GM21717 (cell line): ENCODE results near the gene ATG2A.

ENCODE experiments used
- ATAC-seq: cut with Tn5 transposase; IDR thresholded peaks from one replicate; pipeline ENCODE4 v1.9.1; 2021; ENCODE audit warnings: mild to moderate bottlenecking, moderate library complexity; ENCODE audit not compliant: unreplicated experiment

Gene ATG2A

DNA sequence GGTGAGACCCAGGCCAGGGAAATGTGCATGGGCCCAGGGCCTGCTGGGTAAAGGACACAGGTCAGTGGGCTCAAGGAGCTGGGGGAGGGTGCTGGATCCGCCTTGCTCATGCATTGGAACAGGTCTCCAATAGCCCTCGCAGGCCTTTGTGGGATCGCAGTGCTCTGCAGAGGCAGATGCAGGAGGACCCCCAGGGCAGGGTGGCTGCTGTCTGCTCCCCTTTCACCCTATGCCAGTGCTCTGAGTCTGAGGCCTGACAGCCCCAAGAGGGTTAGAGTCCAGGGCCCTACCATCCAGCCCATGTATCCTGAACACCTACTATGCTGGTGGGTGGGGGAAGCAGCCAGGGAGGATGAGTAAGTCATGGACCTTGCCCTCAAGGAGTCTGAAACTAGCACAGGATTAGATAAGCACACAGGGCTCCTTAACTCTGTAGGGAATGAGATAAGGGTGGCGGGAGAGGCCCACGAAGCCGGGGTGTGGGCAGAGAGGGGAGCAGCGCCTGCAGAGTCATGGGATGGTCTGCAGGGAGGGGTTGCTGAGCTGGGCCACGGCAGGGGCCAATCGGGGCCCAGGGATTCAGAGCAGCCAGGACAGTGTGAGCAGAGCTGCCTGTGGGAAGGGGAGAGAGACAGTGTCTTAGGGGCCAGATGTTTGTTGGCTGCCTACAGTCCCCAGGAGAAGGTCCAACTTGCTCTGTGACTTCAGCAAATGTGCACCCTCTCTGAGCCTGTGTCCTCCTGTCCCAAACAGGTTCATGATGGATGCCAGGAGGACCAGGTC, 28.1 kb downstream of the ATG2A start:
- ATAC-seq, result no peak

DNA sequence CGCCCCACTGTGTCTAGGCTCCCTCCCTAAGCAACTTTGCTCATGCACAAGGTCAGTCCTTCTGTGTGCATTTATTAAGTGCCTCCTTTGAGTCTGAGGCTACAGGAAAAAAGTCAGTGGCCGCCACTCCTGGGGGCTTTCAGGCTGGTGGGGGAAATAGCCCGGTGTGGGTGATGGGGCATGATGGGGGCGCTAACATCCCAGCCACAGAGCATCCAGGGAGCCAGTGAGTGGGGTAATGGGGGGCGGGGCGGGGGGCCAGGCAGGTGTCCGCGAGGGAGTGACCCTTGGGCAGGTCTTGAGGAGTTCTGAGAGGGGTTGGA, 28.6 kb downstream of the ATG2A start:
- no peak for ATAC-seq

GRCh38 chr11:64887757-64888405, 29.1 kb downstream of the ATG2A start:
- ATAC-seq, result peak; percentile 59

- ATAC-seq, result no peak
These were observed 29.7 kb downstream of the ATG2A start for GRCh38 chr11:64887234-64887756.

GRCh38 chr11:64885367-64886286, 31.4 kb downstream of the ATG2A start:
- no peak for ATAC-seq

DNA sequence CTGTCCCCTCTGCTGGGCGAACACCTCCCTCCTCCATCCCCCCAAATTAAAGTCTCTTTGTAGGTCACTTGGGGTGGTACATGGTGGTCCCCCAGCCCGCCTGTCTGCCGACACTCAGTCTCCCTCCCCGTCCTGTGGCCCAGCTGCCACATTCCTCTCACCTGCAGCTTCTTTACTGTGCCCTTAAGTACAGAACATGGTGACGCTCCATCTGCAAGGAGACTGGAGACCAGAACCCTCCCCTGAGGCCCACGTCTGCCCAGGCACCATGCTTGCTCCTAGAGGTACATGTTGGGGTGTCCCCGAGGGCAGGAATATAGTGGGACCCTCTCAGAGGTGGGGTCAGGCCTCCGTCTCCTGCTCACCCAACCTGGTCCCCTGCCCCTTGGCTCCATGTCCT, 33.0 kb downstream of the ATG2A start:
- ATAC-seq, result no peak

DNA sequence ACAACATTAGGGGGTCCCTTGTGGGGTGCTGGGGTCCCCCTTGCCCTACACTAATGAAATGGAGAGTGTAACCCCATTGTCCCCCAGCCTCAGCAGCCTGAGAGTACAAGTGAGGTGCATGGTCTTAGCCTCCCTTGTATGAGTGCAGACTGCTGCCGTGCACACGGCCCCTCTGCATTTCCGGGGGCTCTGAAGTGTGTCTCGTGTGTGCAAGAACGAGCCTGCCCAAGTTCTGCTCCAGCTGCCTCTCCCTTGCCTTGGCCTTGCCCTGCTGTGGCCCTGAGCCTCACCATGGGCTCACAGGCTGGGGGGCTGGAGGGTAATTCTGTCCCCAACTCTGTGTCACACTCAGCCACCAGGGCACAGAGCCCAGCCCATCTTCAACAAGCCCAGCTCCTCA, 33.4 kb downstream of the ATG2A start:
- ATAC-seq, result no peak

GRCh38 chr11:64882243-64882642, 34.8 kb downstream of the ATG2A start:
- no peak for ATAC-seq

DNA sequence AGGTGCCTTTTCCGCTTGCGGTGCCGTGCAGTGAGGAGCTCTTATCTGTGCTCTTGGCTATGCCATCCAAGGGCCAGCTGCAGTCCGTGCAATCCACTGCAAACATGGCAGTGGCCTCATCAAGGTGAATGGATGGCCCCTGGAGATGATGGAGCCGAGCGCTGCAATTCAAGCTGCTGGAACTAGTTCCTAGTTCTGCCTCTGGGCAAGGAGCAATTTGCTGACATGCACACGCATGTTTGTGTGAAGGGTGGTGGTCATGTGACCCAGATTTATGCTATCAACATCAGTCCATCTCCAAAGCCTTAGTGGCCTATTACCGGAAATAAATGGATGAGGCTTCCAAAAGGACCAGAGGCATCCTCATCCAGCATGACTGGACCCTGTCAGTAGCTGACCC, 35.5 kb downstream of the ATG2A start:
- no peak for ATAC-seq

DNA sequence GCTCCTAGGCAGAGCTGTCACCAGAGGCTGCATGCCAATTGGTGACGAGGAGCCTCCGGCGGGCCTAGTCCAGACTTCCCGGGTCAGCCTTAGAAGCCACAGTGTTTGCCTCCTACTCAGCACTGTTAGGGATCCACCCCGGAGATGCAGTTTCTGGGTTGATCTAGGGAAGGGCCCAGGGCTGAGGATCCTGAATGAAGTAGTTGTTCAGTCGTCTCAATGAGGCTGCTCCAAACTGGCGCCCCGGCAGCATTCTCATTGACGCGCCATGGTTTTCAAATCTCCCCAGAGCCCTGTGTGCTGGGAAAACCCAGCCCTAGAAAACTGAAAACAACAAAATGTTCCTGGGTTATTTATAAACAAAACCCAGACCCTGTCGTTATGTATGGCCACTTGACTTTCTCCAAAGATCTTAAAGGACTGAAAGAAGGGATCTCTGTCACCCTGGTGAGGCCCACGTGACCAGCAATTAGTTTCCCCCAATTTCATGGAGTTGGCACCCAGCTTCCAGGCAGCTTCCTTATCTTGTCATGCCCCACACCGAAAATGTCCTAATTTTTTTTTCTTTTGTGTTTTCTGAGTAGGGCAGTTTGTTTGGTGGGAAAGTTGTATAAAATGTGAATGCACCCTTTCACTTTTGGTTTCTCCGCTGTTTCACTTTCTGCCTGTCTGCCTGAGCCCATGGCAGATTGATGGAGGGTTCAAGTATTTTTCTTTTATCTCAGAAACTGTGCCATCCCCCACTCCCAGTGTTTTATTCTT, 36.6 kb downstream of the ATG2A start:
- no peak for ATAC-seq

GRCh38 chr11:64879244-64879900, 37.6 kb downstream of the ATG2A start:
- ATAC-seq, result peak; percentile 8

DNA sequence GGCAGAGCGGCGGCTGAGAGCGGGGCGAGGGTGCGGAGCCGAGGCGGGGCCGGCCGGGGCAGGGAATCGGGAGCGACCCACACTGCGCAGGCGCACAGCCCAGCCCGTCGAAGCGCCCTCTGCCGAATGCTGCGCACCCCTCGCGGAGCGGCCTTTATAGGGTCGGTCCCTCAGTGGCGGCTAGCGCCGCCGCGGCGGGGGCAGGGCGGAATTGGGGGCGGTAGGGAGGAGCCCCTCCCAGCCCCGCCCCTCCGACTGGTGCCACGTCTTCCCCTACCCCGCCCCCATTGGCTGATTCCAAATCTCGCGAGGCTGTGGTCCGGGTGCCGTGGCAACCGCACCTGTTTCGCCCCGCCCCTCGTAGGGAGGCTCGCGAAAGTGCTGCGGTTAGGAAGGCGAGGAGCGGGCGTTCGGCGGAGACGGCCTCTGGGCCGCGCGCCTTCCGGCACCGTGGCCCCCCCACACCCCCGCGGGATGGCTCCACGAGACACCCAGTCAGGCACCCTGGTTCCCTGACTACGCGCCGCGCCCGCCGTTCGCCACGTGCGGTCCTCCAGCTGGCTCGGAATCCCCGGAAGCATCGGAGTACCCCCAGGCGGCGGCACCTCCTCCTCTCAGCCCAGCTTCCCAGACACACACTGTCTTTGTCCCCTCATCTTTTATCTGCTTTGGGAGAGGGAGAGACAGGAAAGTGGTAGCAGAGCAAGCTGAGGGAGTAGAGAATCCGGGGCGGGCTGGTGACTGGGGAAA, 38.3 kb downstream of the ATG2A start, which contains the start of gene EHD1:
TSS of gene EHD1 (minus strand) at position 128 of the 750 bp plus-strand sequence. CDS start 157 bp downstream, outside the sequence.
- ATAC-seq, result peak; percentile 60

- peak; percentile 14 for ATAC-seq
These were observed 38.9 kb downstream of the ATG2A start for GRCh38 chr11:64878223-64878493.

GRCh38 chr11:64877390-64878222, 39.4 kb downstream of the ATG2A start:
- ATAC-seq, result no peak

GRCh38 chr11:64876835-64877341, 40.1 kb downstream of the ATG2A start:
- no peak for ATAC-seq

DNA sequence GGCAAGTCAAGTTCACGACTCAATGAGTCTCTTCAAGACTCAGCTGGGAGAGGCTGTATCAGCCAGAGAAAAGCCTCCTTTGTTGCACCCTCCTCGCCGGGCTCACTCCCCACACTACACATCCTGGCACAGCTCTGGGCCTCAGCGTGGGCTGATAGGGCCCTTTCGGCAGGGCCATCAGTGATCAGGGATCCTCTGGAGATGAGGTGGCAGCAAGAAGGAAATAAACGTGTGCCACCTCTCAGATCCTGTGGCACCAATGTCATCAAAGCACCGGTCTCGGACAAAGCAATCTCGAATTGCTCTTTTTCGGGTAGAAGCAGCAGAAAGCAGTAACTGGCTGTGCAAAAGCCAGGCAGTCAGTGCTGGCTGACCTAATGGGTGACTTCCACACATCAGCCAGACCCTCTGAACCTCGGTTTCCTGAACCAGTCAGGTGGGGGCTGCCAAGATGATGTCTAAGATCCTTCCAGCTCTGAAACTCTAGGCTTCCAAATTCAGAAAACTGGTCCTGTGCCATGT, 40.7 kb downstream of the ATG2A start:
- no peak for ATAC-seq

- ATAC-seq, result no peak
These were observed 41.4 kb downstream of the ATG2A start for GRCh38 chr11:64875369-64876228.
